ENCODE data around the gene NCDN. TPM values are rescaled to one million over a fixed set of nuclear protein-coding genes. Genes with fewer than 3 reads are reported as not detected.

Gene NCDN
- total and polyA plus RNA-seq, 2 experiments from 2014 or later = 19.6 to 25.7 TPM

- H4K20me1 ChIP-seq (ENCODE audit: insufficient read depth, poor library complexity, severe bottlenecking) = peaks cover 6% of the 10 kb centered on the region
These were observed 998 bp upstream of the NCDN start for GRCh38 chr1:35556484-35557117.

DNA sequence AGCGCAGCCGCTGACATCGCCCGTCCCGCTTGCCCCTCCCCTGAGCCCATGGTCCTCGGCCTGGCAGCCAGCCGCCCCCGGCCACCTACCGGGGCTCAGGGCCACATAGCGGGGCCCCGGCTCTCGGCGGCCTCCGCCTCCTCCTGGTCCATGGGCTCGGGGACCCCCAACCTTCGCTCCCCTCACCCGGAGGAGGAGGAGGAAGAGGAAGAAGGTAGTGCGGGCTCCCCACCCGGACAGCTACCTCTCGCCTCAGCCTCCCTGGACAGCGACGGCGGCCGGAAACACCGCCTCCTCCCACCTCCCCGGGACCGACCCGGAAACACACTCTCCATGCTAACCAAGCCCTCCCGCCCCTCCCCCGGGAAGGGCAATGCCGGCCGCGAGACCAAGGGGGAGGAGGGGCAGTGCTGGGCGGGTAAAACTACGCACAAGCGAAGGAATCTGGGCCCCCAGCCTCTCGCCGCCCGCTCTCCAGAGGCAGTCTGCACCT is 435 bp upstream of the NCDN start, which contains the start of gene KIAA0319L:
TSS of gene KIAA0319L (minus strand) at position 286 of the 493 bp plus-strand sequence. CDS start 2,912 bp downstream, outside the sequence.
- WGBS (ENCODE audit: low lambda C conversion rate, missing lambda C conversion rate) = 3% methylated on average over 23 of the region's 39 CpGs
- peak within 1 kb of the TSS; percentile 64 for H2AFZ ChIP-seq
- H3K9me3 ChIP-seq (ENCODE audit: low read depth) = no peaks in the 10 kb centered on the region
- DNase-seq (ENCODE audit: low spot score) = peak; percentile 76
- peak within 1 kb of the TSS; percentile 94 for H3K4me3 ChIP-seq
- no peaks in the 10 kb centered on the region for H3K27me3 ChIP-seq
- peak within 1 kb of the TSS; percentile 97 for H3K27ac ChIP-seq
- H3K9me2 ChIP-seq (replicated peaks; ENCODE audit: insufficient read depth) = no peaks in the 10 kb centered on the region
- H3K36me3 ChIP-seq (replicated peaks; ENCODE audit: insufficient read depth, low read depth) = no peaks in the 10 kb centered on the region
- peaks cover 25% of the 10 kb centered on the region for H3K4me1 ChIP-seq (ENCODE audit: insufficient read depth)
- no peak for TF ChIP-seq EZH2phosphoT487 (IDR thresholded peaks at IDR 0.05; ENCODE audit: low read depth, severe bottlenecking, unreplicated experiment)
- peaks cover 6% of the 10 kb centered on the region for H4K20me1 ChIP-seq (ENCODE audit: insufficient read depth, poor library complexity, severe bottlenecking)
- H3K4me2 ChIP-seq = peak within 1 kb of the TSS; percentile 97
- peaks cover 45% of the 10 kb centered on the region for H3K79me2 ChIP-seq

More at GRCh38 chr1:35556484-35557117, 998 bp upstream of the NCDN start:
- WGBS (ENCODE audit: low lambda C conversion rate, missing lambda C conversion rate) = 4% methylated on average over 17 of the region's 17 CpGs
- peaks cover 25% of the 10 kb centered on the region for H3K4me1 ChIP-seq (ENCODE audit: insufficient read depth)
- H3K27ac ChIP-seq = peak overlapping the region; percentile 97
- no peak for TF ChIP-seq EZH2 (IDR thresholded peaks at IDR 0.05; ENCODE audit: borderline replicate concordance)
- TF ChIP-seq, protein P1, sequence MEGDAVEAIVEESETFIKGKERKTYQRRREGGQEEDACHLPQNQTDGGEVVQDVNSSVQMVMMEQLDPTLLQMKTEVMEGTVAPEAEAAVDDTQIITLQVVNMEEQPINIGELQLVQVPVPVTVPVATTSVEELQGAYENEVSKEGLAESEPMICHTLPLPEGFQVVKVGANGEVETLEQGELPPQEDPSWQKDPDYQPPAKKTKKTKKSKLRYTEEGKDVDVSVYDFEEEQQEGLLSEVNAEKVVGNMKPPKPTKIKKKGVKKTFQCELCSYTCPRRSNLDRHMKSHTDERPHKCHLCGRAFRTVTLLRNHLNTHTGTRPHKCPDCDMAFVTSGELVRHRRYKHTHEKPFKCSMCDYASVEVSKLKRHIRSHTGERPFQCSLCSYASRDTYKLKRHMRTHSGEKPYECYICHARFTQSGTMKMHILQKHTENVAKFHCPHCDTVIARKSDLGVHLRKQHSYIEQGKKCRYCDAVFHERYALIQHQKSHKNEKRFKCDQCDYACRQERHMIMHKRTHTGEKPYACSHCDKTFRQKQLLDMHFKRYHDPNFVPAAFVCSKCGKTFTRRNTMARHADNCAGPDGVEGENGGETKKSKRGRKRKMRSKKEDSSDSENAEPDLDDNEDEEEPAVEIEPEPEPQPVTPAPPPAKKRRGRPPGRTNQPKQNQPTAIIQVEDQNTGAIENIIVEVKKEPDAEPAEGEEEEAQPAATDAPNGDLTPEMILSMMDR (IDR thresholded peaks at IDR 0.05; ENCODE audit: poor library complexity) = no peak
- no peak for TF ChIP-seq EZH2phosphoT487 (IDR thresholded peaks at IDR 0.05; ENCODE audit: low read depth, severe bottlenecking, unreplicated experiment)
- no peak for DNase-seq (ENCODE audit: low spot score)
- no peaks in the 10 kb centered on the region for H3K9me3 ChIP-seq (ENCODE audit: low read depth)
- H3K9me2 ChIP-seq (replicated peaks; ENCODE audit: insufficient read depth) = no peaks in the 10 kb centered on the region
- no peaks in the 10 kb centered on the region for H3K36me3 ChIP-seq (replicated peaks; ENCODE audit: insufficient read depth, low read depth)
- peak overlapping the region; percentile 94 for H3K4me3 ChIP-seq
- H2AFZ ChIP-seq = peak overlapping the region; percentile 64
- peak overlapping the region; percentile 94 for H3K4me2 ChIP-seq
- H3K79me2 ChIP-seq = peaks cover 51% of the 10 kb centered on the region
- no peaks in the 10 kb centered on the region for H3K27me3 ChIP-seq

GRCh38 chr1:35558374-35559316 is 1.0 kb downstream of the NCDN start:
- Histone ChIP-seq H3K4me3 (peak overlapping the region; percentile 61), H3K79me2 (peaks cover 31% of the 10 kb centered on the region), H4K20me1 (ENCODE audit: insufficient read depth, poor library complexity, severe bottlenecking) (peaks cover 6% of the 10 kb centered on the region), H3K36me3 (replicated peaks; ENCODE audit: insufficient read depth, low read depth) (no peaks in the 10 kb centered on the region), H3K27me3 (no peaks in the 10 kb centered on the region), H3K4me1 (ENCODE audit: insufficient read depth) (peaks cover 22% of the 10 kb centered on the region), H3K9me3 (ENCODE audit: low read depth) (no peaks in the 10 kb centered on the region), H3K4me2 (peak overlapping the region; percentile 97), H2AFZ (peak overlapping the region; percentile 6), H3K9me2 (replicated peaks; ENCODE audit: insufficient read depth) (no peaks in the 10 kb centered on the region), H3K27ac (peak overlapping the region; percentile 1)
- DNase-seq (ENCODE audit: low spot score) = peak; percentile 57
- TF ChIP-seq EZH2phosphoT487 (IDR thresholded peaks at IDR 0.05; ENCODE audit: low read depth, severe bottlenecking, unreplicated experiment) (no peak), EZH2 (IDR thresholded peaks at IDR 0.05; ENCODE audit: borderline replicate concordance) (no peak)
- TF ChIP-seq, protein P1 (IDR thresholded peaks at IDR 0.05; ENCODE audit: poor library complexity) = no peak
- 22% methylated on average over 24 of the region's 26 CpGs for WGBS (ENCODE audit: low lambda C conversion rate, missing lambda C conversion rate)
